Measurements from ENCODE around the gene TCF12.

- TF ChIP-seq CTCF (IDR thresholded peaks at IDR 0.05; ENCODE audit: insufficient read depth, low read depth, low read length) (no peak), EZH2 (IDR thresholded peaks at IDR 0.05; ENCODE audit: insufficient read depth, low read length) (no peak)
These were observed 371.7 kb downstream of the TCF12 start for GRCh38 chr15:57290187-57290586.
